ENCODE measurements around the gene DSC3.

DSC3 gene

GRCh38 chr18:31042406-31043181 lies at the start of gene DSC3:
Gene DSC3 (minus strand): TSS chr18:31042742. CDS start chr18:31042660, 82 bp downstream.
- no peak for DNase-seq

GRCh38 chr18:31091350-31091749 lies 48.8 kb upstream of the DSC3 start:
- DNase-seq: no peak

GRCh38 chr18:31088532-31088931 lies 46.0 kb upstream of the DSC3 start:
- no peak for DNase-seq

- no peak for DNase-seq
These were observed 37.4 kb upstream of the DSC3 start for GRCh38 chr18:31079973-31080372.

GRCh38 chr18:31077878-31078277 lies 35.3 kb upstream of the DSC3 start:
- no peak for DNase-seq

- DNase-seq: no peak
These were observed 29.6 kb upstream of the DSC3 start for GRCh38 chr18:31072175-31072574.

GRCh38 chr18:31070206-31070605 lies 27.7 kb upstream of the DSC3 start:
- DNase-seq: no peak

- DNase-seq: no peak
These were observed 23.7 kb upstream of the DSC3 start for GRCh38 chr18:31066266-31066665.

GRCh38 chr18:31065036-31065773 lies 22.7 kb upstream of the DSC3 start:
- DNase-seq: no peak

GRCh38 chr18:31064130-31064529 lies 21.6 kb upstream of the DSC3 start:
- no peak for DNase-seq

- DNase-seq: no peak
These were observed 19.4 kb upstream of the DSC3 start for GRCh38 chr18:31061945-31062344.

- DNase-seq: no peak
These were observed 16.4 kb upstream of the DSC3 start for GRCh38 chr18:31058897-31059296.

GRCh38 chr18:31057917-31058316 lies 15.4 kb upstream of the DSC3 start:
- no peak for DNase-seq

GRCh38 chr18:31057051-31057450 lies 14.5 kb upstream of the DSC3 start:
- no peak for DNase-seq

GRCh38 chr18:31056296-31056695 lies 13.8 kb upstream of the DSC3 start:
- no peak for DNase-seq

- no peak for DNase-seq
These were observed 8.1 kb upstream of the DSC3 start for GRCh38 chr18:31050635-31051034.

GRCh38 chr18:31049189-31049588 lies 6.6 kb upstream of the DSC3 start:
- no peak for DNase-seq

- DNase-seq: no peak
These were observed 5.7 kb upstream of the DSC3 start for GRCh38 chr18:31048216-31048615.

GRCh38 chr18:31046916-31047315 lies 4.4 kb upstream of the DSC3 start:
- DNase-seq: no peak

GRCh38 chr18:31045599-31045998 lies 3.1 kb upstream of the DSC3 start:
- no peak for DNase-seq

GRCh38 chr18:31044926-31045325 lies 2.4 kb upstream of the DSC3 start:
- DNase-seq: no peak

GRCh38 chr18:31043709-31044108 lies 1.2 kb upstream of the DSC3 start:
- no peak for DNase-seq

GRCh38 chr18:31042084-31042405 lies 497 bp downstream of the DSC3 start:
- DNase-seq: no peak

GRCh38 chr18:31041271-31042083 lies 1.1 kb downstream of the DSC3 start:
- DNase-seq: no peak

Data from NCI-H446 (cell line).